Fibroblast of lung (primary cell): ENCODE measurements around the gene DNAH1. TPM values are rescaled to one million over a fixed set of nuclear protein-coding genes. Genes with fewer than 3 reads are reported as not detected.

ENCODE experiments used
- DNase-seq, 2 donors: peaks; one replicate each; pipeline versions ENCODE4 v3.0.0 to v3.0.0-alpha.2; 2010; ENCODE audit warnings: low read depth in 2 of 2
- H2AFZ ChIP-seq: 2 replicates; pipeline ENCODE4 v1.5.1; 2012; ENCODE audit warnings: low read length, control low read depth, inconsistent platforms
- H3K27ac ChIP-seq: 2 replicates; pipeline ENCODE4 v1.5.1; 2011; ENCODE audit warnings: low read length, control low read depth; ENCODE audit not compliant: insufficient read depth
- H3K27me3 ChIP-seq: 2 replicates; pipeline ENCODE4 v1.5.1; 2011; ENCODE audit warnings: mild to moderate bottlenecking, low read length; ENCODE audit not compliant: control insufficient read depth, insufficient read depth
- H3K36me3 ChIP-seq: 2 replicates; pipeline ENCODE4 v1.5.1; 2011; ENCODE audit warnings: low read length; ENCODE audit not compliant: control insufficient read depth, insufficient read depth
- H3K4me1 ChIP-seq: 2 replicates; pipeline ENCODE4 v1.5.1; 2011; ENCODE audit warnings: low read length; ENCODE audit not compliant: control insufficient read depth, insufficient read depth; ENCODE audit errors: extremely low read depth
- H3K4me2 ChIP-seq: 2 replicates; pipeline ENCODE4 v1.5.1; 2011; ENCODE audit warnings: low read length, control low read depth; ENCODE audit not compliant: insufficient read depth; ENCODE audit errors: extremely low read depth
- H3K4me3 ChIP-seq, 4 experiments: fragments of 200-600 bp in 1 of 4; sonication (generic) in 1 of 4; replicated peaks in 1 of 4; 2 replicates each; pipeline ENCODE4 v1.5.1; 2011 to 2016; ENCODE audit warnings: low read length in 4 of 4, low read depth in 3 of 4, mild to moderate bottlenecking in 3 of 4, control low read depth in 2 of 4, inconsistent platforms in 1 of 4, mixed read lengths in 1 of 4; ENCODE audit not compliant: insufficient read depth in 1 of 4; ENCODE audit errors: control extremely low read depth in 1 of 4
- H3K79me2 ChIP-seq: 2 replicates; pipeline ENCODE4 v1.5.1; 2012; ENCODE audit warnings: mild to moderate bottlenecking, low read length, inconsistent platforms; ENCODE audit not compliant: control insufficient read depth, insufficient read depth
- H3K9ac ChIP-seq: 2 replicates; pipeline ENCODE4 v1.5.1; 2011; ENCODE audit warnings: mild to moderate bottlenecking, low read length, control low read depth; ENCODE audit not compliant: insufficient read depth
- H3K9me3 ChIP-seq: 2 replicates; pipeline ENCODE4 v1.5.1; 2012; ENCODE audit warnings: low read depth, low read length; ENCODE audit not compliant: control insufficient read depth, insufficient read depth
- H4K20me1 ChIP-seq: 2 replicates; pipeline ENCODE4 v1.5.1; 2011; ENCODE audit warnings: low read length; ENCODE audit not compliant: control insufficient read depth, insufficient read depth; ENCODE audit errors: extremely low read depth
- CTCF ChIP-seq, 2 donors: IDR thresholded peaks in 1 of 2; conservative IDR thresholded peaks in 1 of 2; 1 replicate in 1 of 2; 2 replicates in 1 of 2; pipeline ENCODE4 v1.5.1; 2011 to 2012; ENCODE audit warnings: low read length in 2 of 2, control low read depth in 1 of 2, inconsistent platforms in 1 of 2, low read depth in 1 of 2, mild to moderate bottlenecking in 1 of 2
- EZH2 ChIP-seq: IDR thresholded peaks from 2 replicates; pipeline ENCODE4 v1.5.1; 2012; ENCODE audit warnings: low read length, control low read depth, mild to moderate bottlenecking; ENCODE audit errors: missing control alignments
- polyA plus RNA-seq, 2 donors: library from polyadenylated mRNA; depleted of rRNA in 1 of 2; stranded (reverse) in 1 of 2; unstranded in 1 of 2; fragments of >200 nt; gene quantifications; 2 replicates each; pipeline ENCODE4 v1.2.1, GENCODE V29; 2011 to 2012; ENCODE audit warnings: missing spikeins in 1 of 2
- total RNA-seq: library from RNA; depleted of rRNA; stranded (reverse); fragments of >200 nt; gene quantifications from 2 replicates; pipeline ENCODE4 v1.2.1, GENCODE V29; 2014

Gene DNAH1
- total and polyA plus RNA-seq, 2 donors (not counting 1 experiment from before 2014, with no cell fraction given), result 1.9 to 3.0 TPM

- Histone ChIP-seq H4K20me1 (no peaks in the 10 kb centered on the region), H3K27me3 (no peaks in the 10 kb centered on the region), H3K4me3 (no peak overlapping the region), H3K9ac (no peak overlapping the region), H3K27ac (no peak overlapping the region), H3K79me2 (no peaks in the 10 kb centered on the region), H2AFZ (no peak overlapping the region), H3K36me3 (no peaks in the 10 kb centered on the region), H3K4me2 (no peak overlapping the region), H3K9me3 (no peaks in the 10 kb centered on the region), H3K4me1 (no peaks in the 10 kb centered on the region)
- no peak for DNase-seq
- no peak for TF ChIP-seq EZH2
- TF ChIP-seq CTCF (conservative IDR thresholded peaks at IDR 0.05 in 1 of 2, IDR thresholded peaks at IDR 0.05 in 1 of 2; ENCODE audit: low read depth in 1 of 2, low read length in 2 of 2), result no peak
Measured at GRCh38 chr3:52330194-52330805, 14.2 kb downstream of the DNAH1 start.

- H3K4me1 ChIP-seq, result no peaks in the 10 kb centered on the region
- no peaks in the 10 kb centered on the region for H4K20me1 ChIP-seq
- H2AFZ ChIP-seq, result no peak overlapping the region
- no peak for DNase-seq
- H3K79me2 ChIP-seq, result no peaks in the 10 kb centered on the region
- no peak overlapping the region for H3K9ac ChIP-seq
- H3K4me3 ChIP-seq, result no peak overlapping the region
- no peaks in the 10 kb centered on the region for H3K36me3 ChIP-seq
- no peak overlapping the region for H3K4me2 ChIP-seq
- H3K27me3 ChIP-seq, result no peaks in the 10 kb centered on the region
- H3K27ac ChIP-seq, result no peak overlapping the region
- H3K9me3 ChIP-seq, result no peaks in the 10 kb centered on the region
- TF ChIP-seq EZH2, result no peak
- TF ChIP-seq CTCF (conservative IDR thresholded peaks at IDR 0.05 in 1 of 2, IDR thresholded peaks at IDR 0.05 in 1 of 2; ENCODE audit: low read depth in 1 of 2, low read length in 2 of 2), result no peak
Measured at GRCh38 chr3:52331091-52331490, 15.0 kb downstream of the DNAH1 start.

- Histone ChIP-seq H3K4me1 (no peaks in the 10 kb centered on the region), H3K4me3 (no peak overlapping the region), H3K9ac (no peak overlapping the region), H3K79me2 (no peaks in the 10 kb centered on the region), H4K20me1 (no peaks in the 10 kb centered on the region), H3K36me3 (no peaks in the 10 kb centered on the region), H3K9me3 (no peaks in the 10 kb centered on the region), H3K4me2 (no peak overlapping the region), H3K27me3 (no peaks in the 10 kb centered on the region), H2AFZ (no peak overlapping the region), H3K27ac (no peak overlapping the region)
- no peak for TF ChIP-seq EZH2
- no peak for TF ChIP-seq CTCF (conservative IDR thresholded peaks at IDR 0.05 in 1 of 2, IDR thresholded peaks at IDR 0.05 in 1 of 2; ENCODE audit: low read depth in 1 of 2, low read length in 2 of 2)
- DNase-seq, result no peak
Measured at GRCh38 chr3:52331906-52332305, 15.8 kb downstream of the DNAH1 start.
